RWPE1 (cell line): ENCODE measurements around the gene FGF14.

Source experiments
- CTCF ChIA-PET: fragments of 350-600 bp; sonication (Branson Sonifier 250); formaldehyde crosslinking; extraction: SDS; loops from one replicate; lab custom pipeline; 2021; lab: Yijun Ruan, JAX
- POLR2A ChIA-PET: fragments of 400-600 bp; formaldehyde crosslinking; extraction: SDS; loops from one replicate; lab custom pipeline; 2020; ENCODE audit warnings: antibody characterized with exemption; ENCODE audit not compliant: low non-redundant PET; lab: Yijun Ruan, JAX
- DNase-seq: peaks from one replicate; pipeline ENCODE4 v3.0.0; 2012; ENCODE audit warnings: low spot score
- H3K27ac ChIP-seq: fragments of 450-650 bp; 2 replicates; pipeline ENCODE4 v1.5.1; 2017
- TF ChIP-seq, protein P1 (sequence below): fragments of 450-650 bp; conservative IDR thresholded peaks from 2 replicates; pipeline ENCODE4 v1.5.1; 2017; ENCODE audit warnings: low read depth, mild to moderate bottlenecking

Gene FGF14

DNA sequence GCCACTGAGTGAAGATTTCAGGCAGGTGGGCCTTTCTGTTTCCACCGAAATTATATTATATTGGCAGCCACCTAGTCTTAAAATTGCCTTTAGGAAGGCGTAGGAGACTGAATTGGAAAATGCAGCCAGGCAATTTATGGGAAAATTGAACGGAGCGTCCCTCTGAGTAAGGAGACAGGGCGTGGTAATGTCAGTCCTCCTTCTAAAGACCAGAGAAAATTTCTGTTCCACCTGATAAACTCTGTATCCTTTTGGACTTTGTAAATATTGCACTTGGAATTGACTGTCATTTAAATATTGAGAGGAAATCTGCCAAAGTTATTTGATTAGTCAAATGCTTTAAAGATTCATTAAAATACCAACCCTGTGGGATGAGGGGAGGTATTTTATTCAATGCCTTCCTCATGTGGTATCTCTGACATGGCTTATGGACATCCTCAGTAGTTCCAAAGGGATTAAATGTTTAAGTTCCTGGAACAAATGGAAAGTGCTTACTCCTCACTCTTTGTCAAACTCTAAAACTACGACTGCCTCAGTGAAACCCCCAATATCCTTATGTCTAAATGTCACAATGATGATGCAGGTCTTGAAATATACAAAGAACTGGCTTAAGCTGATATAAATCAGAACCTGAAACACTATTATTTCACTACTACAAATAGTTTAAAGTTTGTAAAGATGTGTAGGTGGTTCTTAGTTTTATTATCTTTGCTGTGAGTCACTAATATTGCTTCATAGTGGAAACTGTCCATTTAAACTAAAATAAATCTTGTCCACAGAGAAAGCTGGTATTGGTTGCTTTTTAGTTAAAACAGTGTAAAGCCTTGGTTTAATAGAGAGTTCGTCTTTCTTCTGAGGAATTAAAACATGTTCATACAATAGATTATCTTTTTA lies 203.2 kb downstream of the FGF14 start:
- ChIA-PET CTCF (no interaction called here), POLR2A (no interaction called here)
- H3K27ac ChIP-seq, result no peak overlapping the region
- peak; percentile 13 for DNase-seq
- TF ChIP-seq, protein P1, sequence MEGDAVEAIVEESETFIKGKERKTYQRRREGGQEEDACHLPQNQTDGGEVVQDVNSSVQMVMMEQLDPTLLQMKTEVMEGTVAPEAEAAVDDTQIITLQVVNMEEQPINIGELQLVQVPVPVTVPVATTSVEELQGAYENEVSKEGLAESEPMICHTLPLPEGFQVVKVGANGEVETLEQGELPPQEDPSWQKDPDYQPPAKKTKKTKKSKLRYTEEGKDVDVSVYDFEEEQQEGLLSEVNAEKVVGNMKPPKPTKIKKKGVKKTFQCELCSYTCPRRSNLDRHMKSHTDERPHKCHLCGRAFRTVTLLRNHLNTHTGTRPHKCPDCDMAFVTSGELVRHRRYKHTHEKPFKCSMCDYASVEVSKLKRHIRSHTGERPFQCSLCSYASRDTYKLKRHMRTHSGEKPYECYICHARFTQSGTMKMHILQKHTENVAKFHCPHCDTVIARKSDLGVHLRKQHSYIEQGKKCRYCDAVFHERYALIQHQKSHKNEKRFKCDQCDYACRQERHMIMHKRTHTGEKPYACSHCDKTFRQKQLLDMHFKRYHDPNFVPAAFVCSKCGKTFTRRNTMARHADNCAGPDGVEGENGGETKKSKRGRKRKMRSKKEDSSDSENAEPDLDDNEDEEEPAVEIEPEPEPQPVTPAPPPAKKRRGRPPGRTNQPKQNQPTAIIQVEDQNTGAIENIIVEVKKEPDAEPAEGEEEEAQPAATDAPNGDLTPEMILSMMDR, result no peak

DNA sequence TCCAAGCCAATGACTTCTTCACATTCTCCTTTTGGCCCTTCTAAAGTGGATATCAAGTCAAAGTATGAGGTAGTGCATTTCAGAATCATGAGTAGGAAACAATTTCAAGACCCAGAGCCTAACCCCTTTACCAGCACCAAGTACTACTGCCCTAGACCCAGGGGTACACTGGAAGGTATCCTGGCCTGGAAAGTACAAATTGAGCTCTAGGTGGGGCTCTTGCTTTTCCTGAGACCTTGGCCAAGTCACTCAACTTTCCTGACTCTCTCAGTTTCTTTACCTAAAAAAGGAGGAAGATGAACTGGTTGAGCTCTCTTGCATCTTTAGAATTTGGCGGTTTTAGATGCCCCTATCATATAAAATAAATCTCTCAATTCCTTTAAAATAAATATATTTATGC lies 204.7 kb downstream of the FGF14 start:
- DNase-seq, result no peak
- TF ChIP-seq, protein P1, result no peak
- no peak overlapping the region for H3K27ac ChIP-seq
- CTCF ChIA-PET, result interaction anchor here (0.6 to 1.0 kb wide), 3 partner anchors 10 to 355 kb away, joined by 3 to 5 read pairs (median 3); no protein-coding TSS in a partner anchor
- POLR2A ChIA-PET, result no interaction called here

DNA sequence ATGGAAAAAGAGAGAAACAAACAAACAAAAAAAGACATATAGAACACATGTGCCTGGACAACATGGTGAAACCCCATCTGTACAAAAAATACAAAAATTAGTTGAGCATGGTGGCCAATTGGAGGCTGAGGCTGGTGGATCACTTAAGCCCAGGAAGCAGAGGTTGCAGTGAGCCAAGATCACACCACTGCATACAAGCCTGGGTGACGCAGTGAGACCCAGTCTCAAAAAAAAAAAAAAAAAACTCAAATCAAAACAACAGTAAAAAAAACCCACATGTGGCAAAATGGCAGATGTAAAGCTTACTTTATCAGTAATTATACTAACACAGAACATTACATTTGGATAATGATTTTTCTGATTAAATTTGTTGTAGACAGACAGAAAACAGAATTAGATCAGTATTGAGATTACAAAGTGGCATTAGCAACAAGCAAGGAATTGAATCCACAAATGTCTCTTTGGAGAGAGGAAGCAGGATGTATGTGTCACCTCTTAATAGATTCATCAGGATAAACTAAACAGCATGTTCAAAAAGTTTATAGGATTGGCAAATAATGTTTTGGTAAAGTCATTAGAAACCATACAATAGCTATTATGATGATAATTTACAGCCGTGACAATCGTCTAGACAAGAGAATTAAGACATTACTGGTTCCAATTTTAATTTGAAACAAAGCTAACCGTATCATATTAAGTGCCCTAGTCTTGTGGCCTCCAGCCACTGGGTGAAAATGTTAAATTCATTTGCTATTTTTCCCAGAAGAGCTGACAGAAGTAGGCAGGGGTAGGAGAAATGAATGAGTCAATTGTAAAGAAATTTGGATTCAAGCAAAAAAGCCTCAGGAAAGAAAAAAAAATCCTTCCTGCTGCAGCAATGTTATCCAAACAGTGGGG lies 206.0 kb downstream of the FGF14 start:
- no peak for DNase-seq
- ChIA-PET CTCF (interaction anchor here (0.6 to 0.8 kb wide), 3 partner anchors 18 to 951 kb away, joined by 3 to 5 read pairs (median 3); no protein-coding TSS in a partner anchor), POLR2A (interaction anchor here (0.6 kb wide), 1 partner anchor 1504 kb away, joined by 9 read pairs; no protein-coding TSS in a partner anchor)
- TF ChIP-seq, protein P1, result no peak
- H3K27ac ChIP-seq, result no peak overlapping the region

DNA sequence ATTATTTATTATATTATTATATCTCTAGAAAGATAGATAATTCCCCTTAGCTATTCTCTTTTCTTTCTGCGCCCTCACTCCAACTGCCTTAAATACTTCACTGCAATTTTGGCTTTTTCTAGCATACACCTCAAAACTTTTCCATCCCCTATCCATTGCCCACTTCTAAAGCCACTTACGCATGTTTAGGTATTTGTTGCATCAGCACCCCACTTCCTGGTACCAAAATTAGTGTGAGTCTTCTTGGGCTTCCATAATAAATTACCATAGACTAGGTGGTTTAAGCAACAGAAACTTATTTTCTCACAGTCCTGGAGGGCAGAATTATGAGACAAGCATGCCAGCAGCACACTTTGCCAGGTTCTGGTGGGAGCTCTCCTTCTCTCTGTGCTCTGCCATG lies 209.0 kb downstream of the FGF14 start:
- no peak for DNase-seq
- TF ChIP-seq, protein P1, result no peak
- ChIA-PET CTCF (interaction anchor here (1.3 kb wide), 1 partner anchor 264 kb away, joined by 4 read pairs; no protein-coding TSS in a partner anchor), POLR2A (no interaction called here)
- no peak overlapping the region for H3K27ac ChIP-seq

DNA sequence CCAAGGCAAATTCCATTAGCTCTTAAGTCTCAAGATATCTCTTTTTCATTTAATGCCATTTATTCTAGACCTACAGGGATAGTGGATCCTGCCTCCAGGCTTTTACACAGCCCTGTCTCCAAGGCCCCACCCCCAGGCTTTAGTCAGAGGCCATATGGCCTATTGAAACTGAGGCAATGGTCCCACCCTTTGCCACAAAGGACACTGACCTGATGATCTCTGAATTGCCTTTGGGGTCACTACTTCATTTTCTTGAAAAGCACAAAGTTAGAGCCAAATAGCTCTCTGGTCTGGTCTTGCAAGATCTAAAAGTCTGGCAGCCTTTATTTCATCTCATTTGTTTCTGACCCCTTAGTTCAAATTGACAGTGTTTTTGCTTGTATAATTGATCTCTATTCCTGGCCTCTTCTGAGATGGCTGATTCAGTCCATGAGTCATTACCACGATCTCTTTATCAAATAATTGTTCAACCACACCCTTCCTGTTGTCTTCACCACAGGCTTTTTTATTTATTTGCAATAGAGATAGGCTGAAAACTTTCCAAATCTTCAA lies 209.8 kb downstream of the FGF14 start:
- peak; percentile 71 for DNase-seq
- no peak overlapping the region for H3K27ac ChIP-seq
- TF ChIP-seq, protein P1, result no peak
- CTCF ChIA-PET, result interaction anchor here (0.6 kb wide), 1 partner anchor 1888 kb away, joined by 3 read pairs; no protein-coding TSS in a partner anchor
- POLR2A ChIA-PET, result no interaction called here

- POLR2A ChIA-PET, result no interaction called here
- DNase-seq, result no peak
- TF ChIP-seq, protein P1, result no peak
- no peak overlapping the region for H3K27ac ChIP-seq
- CTCF ChIA-PET, result interaction anchor here (0.5 to 0.7 kb wide), 4 partner anchors 27 to 380 kb away, joined by 3 read pairs; no protein-coding TSS in a partner anchor
These were observed 210.9 kb downstream of the FGF14 start for GRCh38 chr13:102190930-102191329.
